HEK293 (cell line): ENCODE measurements around the gene TRIM3.

ENCODE experiments used
- CTCF ChIA-PET: fragments of 350-600 bp; formaldehyde crosslinking; extraction: SDS; loops from one replicate; lab custom pipeline; 2021; ENCODE audit warnings: antibody characterized with exemption; lab: Yijun Ruan, JAX
- POLR2A ChIA-PET: fragments of 300-600 bp; formaldehyde crosslinking; extraction: SDS; loops from one replicate; lab custom pipeline; 2020; ENCODE audit warnings: antibody characterized with exemption, inconsistent platforms; lab: Yijun Ruan, JAX
- H3K27ac ChIP-seq: fragments of 200-500 bp; sonication (Bioruptor generic); 2 replicates; pipeline ENCODE4 v1.5.1; 2014; ENCODE audit warnings: low read depth, low read length, control low read depth, inconsistent platforms; ENCODE audit errors: extremely low read depth
- H3K36me3 ChIP-seq, 2 experiments: fragments of 200-500 bp in 1 of 2; sonication (Bioruptor generic) in 1 of 2; 1 replicate in 1 of 2; 2 replicates in 1 of 2; pipeline ENCODE4 v1.5.1; 2014 to 2017; ENCODE audit warnings: inconsistent platforms in 2 of 2, low read length in 2 of 2; ENCODE audit not compliant: control insufficient read depth in 2 of 2, insufficient read depth in 1 of 2
- H3K4me1 ChIP-seq: fragments of 200-500 bp; sonication (Bioruptor generic); 2 replicates; pipeline ENCODE4 v1.5.1; 2014; ENCODE audit warnings: mild to moderate bottlenecking, low read length, inconsistent platforms; ENCODE audit not compliant: control insufficient read depth, insufficient read depth
- H3K4me3 ChIP-seq: 2 replicates; pipeline ENCODE4 v1.5.1; 2011; ENCODE audit warnings: low read depth, mild to moderate bottlenecking, control low read depth, low read length, moderate library complexity
- H3K9me3 ChIP-seq: fragments of 200-500 bp; sonication (Bioruptor generic); 2 replicates; pipeline ENCODE4 v1.5.1; 2014; ENCODE audit warnings: low read depth, low read length, inconsistent platforms; ENCODE audit not compliant: control insufficient read depth, insufficient read depth
- EGR2 ChIP-seq: fragments of 450-650 bp; formaldehyde crosslinking; IDR thresholded peaks from 2 replicates; pipeline ENCODE4 v1.5.1; 2016; ENCODE audit warnings: low read depth, missing biosample characterization, missing genetic modification characterization
- GFI1B ChIP-seq: fragments of 450-650 bp; formaldehyde crosslinking; IDR thresholded peaks from 2 replicates; pipeline ENCODE4 v1.5.1; 2016; ENCODE audit warnings: missing biosample characterization, missing genetic modification characterization
- GLIS2 ChIP-seq: fragments of 450-650 bp; formaldehyde crosslinking; IDR thresholded peaks from 2 replicates; pipeline ENCODE4 v1.5.1; 2016; ENCODE audit warnings: missing biosample characterization, missing genetic modification characterization
- HOXC10 ChIP-seq: sonication (generic); formaldehyde crosslinking; IDR thresholded peaks from 2 replicates; pipeline ENCODE4 v1.8.1; 2023; ENCODE audit warnings: mild to moderate bottlenecking, missing genetic modification reagents
- HOXD13 ChIP-seq: sonication (generic); formaldehyde crosslinking; IDR thresholded peaks from 2 replicates; pipeline ENCODE4 v1.8.0; 2022; ENCODE audit warnings: missing genetic modification reagents, borderline replicate concordance
- KLF10 ChIP-seq: fragments of 450-650 bp; IDR thresholded peaks from 2 replicates; pipeline ENCODE4 v1.5.1; 2018; ENCODE audit warnings: missing biosample characterization, mild to moderate bottlenecking, missing genetic modification characterization
- KLF17 ChIP-seq: fragments of 450-650 bp; formaldehyde crosslinking; IDR thresholded peaks from 2 replicates; pipeline ENCODE4 v1.5.1; 2016; ENCODE audit warnings: missing biosample characterization, missing genetic modification characterization
- MEIS1 ChIP-seq: sonication (generic); formaldehyde crosslinking; IDR thresholded peaks from 2 replicates; pipeline ENCODE4 v1.8.1; 2022; ENCODE audit warnings: missing genetic modification reagents, mild to moderate bottlenecking, borderline replicate concordance
- MYNN ChIP-seq: fragments of 450-650 bp; formaldehyde crosslinking; IDR thresholded peaks from 2 replicates; pipeline ENCODE4 v1.5.1; 2016; ENCODE audit warnings: missing biosample characterization, missing genetic modification characterization, borderline replicate concordance
- RBAK ChIP-seq: fragments of 450-650 bp; formaldehyde crosslinking; IDR thresholded peaks from 2 replicates; pipeline ENCODE4 v1.5.1; 2016; ENCODE audit warnings: missing biosample characterization, missing genetic modification characterization
- ZBTB17 ChIP-seq: fragments of 450-650 bp; formaldehyde crosslinking; IDR thresholded peaks from 2 replicates; pipeline ENCODE4 v1.5.1; 2016; ENCODE audit warnings: missing biosample characterization, missing genetic modification characterization
- ZBTB26 ChIP-seq: fragments of 450-650 bp; formaldehyde crosslinking; optimal IDR thresholded peaks from 2 replicates; pipeline ENCODE3; 2016; ENCODE audit warnings: missing biosample characterization, mild to moderate bottlenecking, missing genetic modification characterization
- ZBTB44 ChIP-seq: fragments of 450-650 bp; IDR thresholded peaks from 2 replicates; pipeline ENCODE4 v1.5.1; 2018; ENCODE audit warnings: missing biosample characterization, mild to moderate bottlenecking, missing genetic modification characterization
- ZBTB8A ChIP-seq: fragments of 450-650 bp; formaldehyde crosslinking; IDR thresholded peaks from 2 replicates; pipeline ENCODE4 v1.5.1; 2016; ENCODE audit warnings: missing biosample characterization, missing genetic modification characterization
- ZNF18 ChIP-seq: fragments of 450-650 bp; formaldehyde crosslinking; IDR thresholded peaks from 2 replicates; pipeline ENCODE4 v1.5.1; 2016; ENCODE audit warnings: missing biosample characterization, missing genetic modification characterization
- ZNF19 ChIP-seq: fragments of 450-650 bp; formaldehyde crosslinking; IDR thresholded peaks from 2 replicates; pipeline ENCODE4; 2016; ENCODE audit warnings: missing biosample characterization, missing genetic modification characterization, low read depth
- ZNF239 ChIP-seq: fragments of 450-650 bp; formaldehyde crosslinking; IDR thresholded peaks from 2 replicates; pipeline ENCODE4 v1.5.1; 2016; ENCODE audit warnings: missing biosample characterization, missing genetic modification characterization
- ZNF37A ChIP-seq: fragments of 450-650 bp; IDR thresholded peaks from 2 replicates; pipeline ENCODE4 v1.5.1; 2018; ENCODE audit warnings: missing biosample characterization, missing genetic modification characterization
- ZNF391 ChIP-seq: fragments of 450-650 bp; formaldehyde crosslinking; IDR thresholded peaks from 2 replicates; pipeline ENCODE4 v1.5.1; 2016; ENCODE audit warnings: low read depth, missing biosample characterization, missing genetic modification characterization, borderline replicate concordance
- ZNF639 ChIP-seq: fragments of 450-650 bp; formaldehyde crosslinking; IDR thresholded peaks from 2 replicates; pipeline ENCODE4 v1.5.1; 2016; ENCODE audit warnings: missing biosample characterization, missing genetic modification characterization
- ZSCAN18 ChIP-seq: fragments of 450-650 bp; formaldehyde crosslinking; IDR thresholded peaks from 2 replicates; pipeline ENCODE4 v1.5.1; 2016; ENCODE audit warnings: missing biosample characterization, missing genetic modification characterization
- ZSCAN30 ChIP-seq: fragments of 450-650 bp; IDR thresholded peaks from 2 replicates; pipeline ENCODE4 v1.5.1; 2018; ENCODE audit warnings: missing biosample characterization, mild to moderate bottlenecking, missing genetic modification characterization, moderate library complexity
- ZSCAN4 ChIP-seq: fragments of 450-650 bp; formaldehyde crosslinking; IDR thresholded peaks from 2 replicates; pipeline ENCODE4 v1.5.1; 2017; ENCODE audit warnings: missing biosample characterization, missing genetic modification characterization

Gene TRIM3

GRCh38 chr11:6473451-6474412 lies at the start of gene TRIM3 (continued):
- TF ChIP-seq EGR2 (tag by site-specific recombination) (peak; percentile 87), ZBTB44 (tag by site-specific recombination) (no peak), ZNF19 (tag by site-specific recombination) (no peak), KLF17 (tag by site-specific recombination) (peak; percentile 61; the same call in 1 of the 2 replicates), GLIS2 (tag by site-specific recombination) (peak; percentile 80), HOXC10 (no peak), ZSCAN30 (tag by site-specific recombination) (peak; percentile 75), ZBTB17 (tag by site-specific recombination) (peak; percentile 72; the same call in 1 of the 2 replicates), ZSCAN18 (tag by site-specific recombination) (no peak), ZBTB26 (tag by site-specific recombination) (peak; percentile 47), ZNF639 (no peak), ZNF239 (tag by site-specific recombination) (no peak), KLF10 (tag by site-specific recombination) (0 out of 2 replicates have a peak, but pooled peaks have one; percentile 17), ZNF37A (no peak), ZNF391 (tag by site-specific recombination) (no peak), ZSCAN4 (tag by site-specific recombination) (no peak)

- POLR2A ChIA-PET = no interaction called here
- Histone ChIP-seq H3K4me3 (no peak overlapping the region), H3K4me1 (no peaks in the 10 kb centered on the region), H3K27ac (no peak overlapping the region), H3K9me3 (no peaks in the 10 kb centered on the region), H3K36me3 (peaks cover 0 to 18% of the 10 kb centered on the region in 2 experiments; a peak in 1 of 3 replicates)
- CTCF ChIA-PET = interaction anchor here (1.1 to 5.6 kb wide), 3 partner anchors 8 to 160 kb away, joined by 3 to 33 read pairs (median 6); partner anchors contain the start of gene MRPL17
- TF ChIP-seq RBAK (tag by site-specific recombination) (no peak), MEIS1 (CRISPR knock-in tag) (no peak), MYNN (tag by site-specific recombination) (no peak), HOXD13 (CRISPR knock-in tag) (no peak), GFI1B (no peak), ZBTB8A (tag by site-specific recombination) (no peak), ZNF18 (tag by site-specific recombination) (no peak)
Measured at GRCh38 chr11:6523253-6523652, 49.5 kb upstream of the TRIM3 start.
